K562 (cell line): ENCODE data around the gene PHACTR2. TPM values are rescaled to one million over a fixed set of nuclear protein-coding genes. Genes with fewer than 3 reads are reported as not detected.

ENCODE experiments used
- ARHGAP35 ChIP-seq: fragments of 450-650 bp; IDR thresholded peaks from 2 replicates; pipeline ENCODE4 v1.6.1; 2018; ENCODE audit not compliant: partially characterized antibody
- BRD9 ChIP-seq: fragments of 450-650 bp; IDR thresholded peaks from 2 replicates; pipeline ENCODE4 v1.6.1; 2018; ENCODE audit warnings: low read depth; ENCODE audit not compliant: partially characterized antibody
- CTBP1 ChIP-seq: fragments of 450-650 bp; IDR thresholded peaks from 2 replicates; pipeline ENCODE4 v1.6.1; 2016; ENCODE audit warnings: borderline replicate concordance
- EWSR1 ChIP-seq: fragments of 450-650 bp; IDR thresholded peaks from 2 replicates; pipeline ENCODE4 v1.6.1; 2018; ENCODE audit warnings: borderline replicate concordance, mild to moderate bottlenecking, low read depth, moderate library complexity; ENCODE audit not compliant: partially characterized antibody
- FOSL1 ChIP-seq: fragments of 200-800 bp; sonication (Bioruptor generic); conservative IDR thresholded peaks from 2 replicates; pipeline ENCODE4 v1.6.1; 2016; ENCODE audit warnings: missing genetic modification characterization, missing compliant biosample characterization
- NBN ChIP-seq: fragments of 450-650 bp; IDR thresholded peaks from 2 replicates; pipeline ENCODE4 v1.6.1; 2016; ENCODE audit warnings: low read depth, mild to moderate bottlenecking
- POLR2AphosphoS5 ChIP-seq: IDR thresholded peaks from 2 replicates; pipeline ENCODE4 v1.6.1; 2011; ENCODE audit warnings: mild to moderate bottlenecking, low read depth, low read length, moderate library complexity; ENCODE audit not compliant: control insufficient read depth, insufficient read depth
- SMARCE1 ChIP-seq: fragments of 450-650 bp; IDR thresholded peaks from 2 replicates; pipeline ENCODE4 v1.7.1; 2016; ENCODE audit warnings: mild to moderate bottlenecking
- ZBTB17 ChIP-seq: fragments of 450-650 bp; formaldehyde crosslinking; IDR thresholded peaks from 2 replicates; pipeline ENCODE4 v1.4.0; 2020; ENCODE audit warnings: mild to moderate bottlenecking
- ZNF174 ChIP-seq: fragments of 250-450 bp; sonication (Bioruptor Pico); IDR thresholded peaks from 2 replicates; pipeline ENCODE4 v1.4.0; 2020; ENCODE audit warnings: mild to moderate bottlenecking
- ZNF175 ChIP-seq: fragments of 200-800 bp; sonication (Bioruptor generic); IDR thresholded peaks from 2 replicates; pipeline ENCODE4 v1.6.1; 2016; ENCODE audit warnings: low read depth, mild to moderate bottlenecking, missing genetic modification characterization, missing compliant biosample characterization
- ZNF324 ChIP-seq: fragments of 250-450 bp; sonication (Bioruptor Pico); IDR thresholded peaks from 2 replicates; pipeline ENCODE4 v1.4.0; 2020; ENCODE audit warnings: mild to moderate bottlenecking
- ZNF347 ChIP-seq: fragments of 450-650 bp; formaldehyde crosslinking; IDR thresholded peaks from 2 replicates; pipeline ENCODE4 v1.4.0; 2020; ENCODE audit warnings: low read depth, mild to moderate bottlenecking, moderate library complexity
- polyA plus RNA-seq, 8 experiments: library from polyadenylated mRNA; depleted of rRNA in 4 of 8; stranded (reverse) in 5 of 8; unstranded in 3 of 8; fragments of >200 nt; fragmentation: Nextera tagmentation in 2 of 8; fragmentation: Illumina TruSeq in 1 of 8; extraction: Ambion mirVana in 2 of 8; extraction: Trizol in 1 of 8; gene quantifications; 2 replicates each; pipeline versions ENCODE4 v1.2.1 to v1.2.3, GENCODE V29; 2011 to 2014; ENCODE audit warnings: inconsistent platforms in 1 of 8, missing spikeins in 1 of 8
- total RNA-seq, 7 experiments: library from RNA; depleted of rRNA in 6 of 7; stranded (reverse); fragments of >200 nt in 6 of 7; fragmentation: Illumina TruSeq in 2 of 7; extraction: Trizol in 2 of 7; gene quantifications; 2 replicates each; pipeline versions ENCODE4 v1.2.1 to v1.2.3, GENCODE V29; 2011 to 2021; ENCODE audit warnings: low replicate concordance in 1 of 7
- TF ChIP-seq, protein P1 (sequence below): sonication (generic); formaldehyde crosslinking; IDR thresholded peaks from 2 replicates; pipeline ENCODE4 v1.8.1; 2023; ENCODE audit warnings: mild to moderate bottlenecking, missing genetic modification reagents
- TF ChIP-seq, protein P2 (sequence below): sonication (generic); IDR thresholded peaks from 2 replicates; pipeline ENCODE4 v1.6.1; 2016
- TF ChIP-seq, protein P3 (sequence below), 2 experiments: fragments of 450-650 bp in 1 of 2; IDR thresholded peaks; 2 replicates each; pipeline ENCODE4 v1.6.1; 2011 to 2017; ENCODE audit warnings: low read depth in 2 of 2, antibody characterized with exemption in 1 of 2, borderline replicate concordance in 1 of 2, low read length in 1 of 2, mild to moderate bottlenecking in 1 of 2, mixed read lengths in 1 of 2; ENCODE audit not compliant: control insufficient read depth in 1 of 2
- TF ChIP-seq, protein P4 (sequence below): fragments of 250-450 bp; sonication (Bioruptor Pico); IDR thresholded peaks from 2 replicates; pipeline ENCODE4 v1.8.0; 2022; ENCODE audit warnings: moderate library complexity, mild to moderate bottlenecking, inconsistent platforms
- TF ChIP-seq, protein P5 (sequence below): sonication (generic); formaldehyde crosslinking; IDR thresholded peaks from 2 replicates; pipeline ENCODE4 v1.8.0; 2022; ENCODE audit warnings: missing genetic modification reagents, mild to moderate bottlenecking, borderline replicate concordance

Gene PHACTR2
- total and polyA plus RNA-seq, 9 of the 15 experiments (the other 6 are each of a cell fraction or from before 2014, with no cell fraction given), result 5.3 to 52.5 (median 22.9) TPM

DNA sequence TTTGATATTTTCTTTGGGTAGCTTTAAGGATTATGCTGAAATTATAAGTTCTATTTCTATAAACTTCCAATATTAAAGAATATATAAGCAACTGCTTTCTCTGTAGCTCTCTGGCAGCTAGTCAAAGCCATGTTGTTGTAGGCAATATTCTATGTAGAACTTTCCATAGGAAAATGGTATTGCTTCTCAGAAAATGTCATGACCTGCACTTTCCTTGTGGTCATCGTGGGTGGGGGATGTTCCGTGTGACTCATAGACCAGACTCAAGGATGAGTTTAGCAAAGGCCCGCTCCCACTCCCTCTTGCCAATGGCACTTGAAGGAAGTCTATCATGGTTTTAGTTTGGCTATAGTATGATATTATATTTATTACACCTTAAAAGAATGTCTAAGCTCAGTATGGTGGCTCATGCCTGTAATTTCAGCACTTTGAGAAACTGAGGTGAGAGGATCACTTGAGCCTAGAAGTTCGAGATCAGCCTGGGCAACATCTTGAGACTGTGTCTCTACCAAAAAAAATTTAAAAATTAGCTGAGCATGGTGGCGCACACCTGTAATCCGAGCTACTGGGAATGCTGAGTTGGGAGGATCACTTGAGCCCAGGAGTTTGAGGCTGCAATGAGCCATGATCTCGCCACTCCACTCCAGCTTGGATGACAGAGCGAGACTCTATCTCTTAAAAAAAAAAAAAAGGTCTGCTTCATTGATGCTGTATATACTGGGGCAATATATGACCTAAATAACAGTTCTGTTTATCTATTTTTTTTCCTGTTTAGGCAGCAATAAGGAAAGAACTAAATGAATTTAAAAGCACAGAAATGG lies 128.7 kb downstream of the PHACTR2 start (continued):
- TF ChIP-seq, protein P1, sequence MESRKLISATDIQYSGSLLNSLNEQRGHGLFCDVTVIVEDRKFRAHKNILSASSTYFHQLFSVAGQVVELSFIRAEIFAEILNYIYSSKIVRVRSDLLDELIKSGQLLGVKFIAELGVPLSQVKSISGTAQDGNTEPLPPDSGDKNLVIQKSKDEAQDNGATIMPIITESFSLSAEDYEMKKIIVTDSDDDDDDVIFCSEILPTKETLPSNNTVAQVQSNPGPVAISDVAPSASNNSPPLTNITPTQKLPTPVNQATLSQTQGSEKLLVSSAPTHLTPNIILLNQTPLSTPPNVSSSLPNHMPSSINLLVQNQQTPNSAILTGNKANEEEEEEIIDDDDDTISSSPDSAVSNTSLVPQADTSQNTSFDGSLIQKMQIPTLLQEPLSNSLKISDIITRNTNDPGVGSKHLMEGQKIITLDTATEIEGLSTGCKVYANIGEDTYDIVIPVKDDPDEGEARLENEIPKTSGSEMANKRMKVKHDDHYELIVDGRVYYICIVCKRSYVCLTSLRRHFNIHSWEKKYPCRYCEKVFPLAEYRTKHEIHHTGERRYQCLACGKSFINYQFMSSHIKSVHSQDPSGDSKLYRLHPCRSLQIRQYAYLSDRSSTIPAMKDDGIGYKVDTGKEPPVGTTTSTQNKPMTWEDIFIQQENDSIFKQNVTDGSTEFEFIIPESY (CRISPR knock-in tag), result peak; percentile 35; the same call in 1 of the 2 replicates
- TF ChIP-seq BRD9 (peak; percentile 29), CTBP1 (peak; percentile 66), ZNF174 (CRISPR knock-in tag) (no peak), ZNF347 (CRISPR knock-in tag) (no peak), ZNF324 (CRISPR knock-in tag) (0 out of 2 replicates have a peak, but pooled peaks have one; percentile 41), ZBTB17 (peak; percentile 89), NBN (peak; percentile 73; the same call in 1 of the 2 replicates), FOSL1 (tag) (peak; percentile 99), EWSR1 (no peak), ARHGAP35 (no peak), POLR2AphosphoS5 (peak; percentile 79; the same call in 1 of the 2 replicates), ZNF175 (CRISPR knock-in tag) (peak; percentile 97), SMARCE1 (peak; percentile 98)
- TF ChIP-seq, protein P2, sequence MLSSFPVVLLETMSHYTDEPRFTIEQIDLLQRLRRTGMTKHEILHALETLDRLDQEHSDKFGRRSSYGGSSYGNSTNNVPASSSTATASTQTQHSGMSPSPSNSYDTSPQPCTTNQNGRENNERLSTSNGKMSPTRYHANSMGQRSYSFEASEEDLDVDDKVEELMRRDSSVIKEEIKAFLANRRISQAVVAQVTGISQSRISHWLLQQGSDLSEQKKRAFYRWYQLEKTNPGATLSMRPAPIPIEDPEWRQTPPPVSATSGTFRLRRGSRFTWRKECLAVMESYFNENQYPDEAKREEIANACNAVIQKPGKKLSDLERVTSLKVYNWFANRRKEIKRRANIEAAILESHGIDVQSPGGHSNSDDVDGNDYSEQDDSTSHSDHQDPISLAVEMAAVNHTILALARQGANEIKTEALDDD, result peak; percentile 84
- TF ChIP-seq, protein P3, sequence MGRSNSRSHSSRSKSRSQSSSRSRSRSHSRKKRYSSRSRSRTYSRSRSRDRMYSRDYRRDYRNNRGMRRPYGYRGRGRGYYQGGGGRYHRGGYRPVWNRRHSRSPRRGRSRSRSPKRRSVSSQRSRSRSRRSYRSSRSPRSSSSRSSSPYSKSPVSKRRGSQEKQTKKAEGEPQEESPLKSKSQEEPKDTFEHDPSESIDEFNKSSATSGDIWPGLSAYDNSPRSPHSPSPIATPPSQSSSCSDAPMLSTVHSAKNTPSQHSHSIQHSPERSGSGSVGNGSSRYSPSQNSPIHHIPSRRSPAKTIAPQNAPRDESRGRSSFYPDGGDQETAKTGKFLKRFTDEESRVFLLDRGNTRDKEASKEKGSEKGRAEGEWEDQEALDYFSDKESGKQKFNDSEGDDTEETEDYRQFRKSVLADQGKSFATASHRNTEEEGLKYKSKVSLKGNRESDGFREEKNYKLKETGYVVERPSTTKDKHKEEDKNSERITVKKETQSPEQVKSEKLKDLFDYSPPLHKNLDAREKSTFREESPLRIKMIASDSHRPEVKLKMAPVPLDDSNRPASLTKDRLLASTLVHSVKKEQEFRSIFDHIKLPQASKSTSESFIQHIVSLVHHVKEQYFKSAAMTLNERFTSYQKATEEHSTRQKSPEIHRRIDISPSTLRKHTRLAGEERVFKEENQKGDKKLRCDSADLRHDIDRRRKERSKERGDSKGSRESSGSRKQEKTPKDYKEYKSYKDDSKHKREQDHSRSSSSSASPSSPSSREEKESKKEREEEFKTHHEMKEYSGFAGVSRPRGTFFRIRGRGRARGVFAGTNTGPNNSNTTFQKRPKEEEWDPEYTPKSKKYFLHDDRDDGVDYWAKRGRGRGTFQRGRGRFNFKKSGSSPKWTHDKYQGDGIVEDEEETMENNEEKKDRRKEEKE (IDR thresholded peaks at IDR 0.05; ENCODE audit: borderline replicate concordance in 1 of 2, control insufficient read depth in 1 of 2, low read depth in 2 of 2, low read length in 1 of 2), result 0 out of 4 replicates have a peak, but pooled peaks of 1 of the 2 experiments have one; percentile 70
- TF ChIP-seq, protein P4, sequence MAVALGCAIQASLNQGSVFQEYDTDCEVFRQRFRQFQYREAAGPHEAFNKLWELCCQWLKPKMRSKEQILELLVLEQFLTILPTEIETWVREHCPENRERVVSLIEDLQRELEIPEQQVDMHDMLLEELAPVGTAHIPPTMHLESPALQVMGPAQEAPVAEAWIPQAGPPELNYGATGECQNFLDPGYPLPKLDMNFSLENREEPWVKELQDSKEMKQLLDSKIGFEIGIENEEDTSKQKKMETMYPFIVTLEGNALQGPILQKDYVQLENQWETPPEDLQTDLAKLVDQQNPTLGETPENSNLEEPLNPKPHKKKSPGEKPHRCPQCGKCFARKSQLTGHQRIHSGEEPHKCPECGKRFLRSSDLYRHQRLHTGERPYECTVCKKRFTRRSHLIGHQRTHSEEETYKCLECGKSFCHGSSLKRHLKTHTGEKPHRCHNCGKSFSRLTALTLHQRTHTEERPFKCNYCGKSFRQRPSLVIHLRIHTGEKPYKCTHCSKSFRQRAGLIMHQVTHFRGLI (CRISPR knock-in tag), result peak; percentile 86
- TF ChIP-seq, protein P5, sequence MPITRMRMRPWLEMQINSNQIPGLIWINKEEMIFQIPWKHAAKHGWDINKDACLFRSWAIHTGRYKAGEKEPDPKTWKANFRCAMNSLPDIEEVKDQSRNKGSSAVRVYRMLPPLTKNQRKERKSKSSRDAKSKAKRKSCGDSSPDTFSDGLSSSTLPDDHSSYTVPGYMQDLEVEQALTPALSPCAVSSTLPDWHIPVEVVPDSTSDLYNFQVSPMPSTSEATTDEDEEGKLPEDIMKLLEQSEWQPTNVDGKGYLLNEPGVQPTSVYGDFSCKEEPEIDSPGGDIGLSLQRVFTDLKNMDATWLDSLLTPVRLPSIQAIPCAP, result no peak
